Colon (tissue), 2 donors: ENCODE data around the gene FOSL1.

Experiments
- FAIRE-seq: peaks from 2 replicates; lab custom pipeline; 2012; peaks lifted over from hg19 to GRCh38; lab: Jason Lieb, UNC
- donor health status: control.
- donor health status: control.

FOSL1 gene

GRCh38 chr11:65882120-65883057, 17.8 kb downstream of the FOSL1 start:
- FAIRE-seq, result no peak

- no peak for FAIRE-seq
Observed at GRCh38 chr11:65880844-65881421, 19.3 kb downstream of the FOSL1 start.

- FAIRE-seq, result no peak
Observed at GRCh38 chr11:65880027-65880426, 20.2 kb downstream of the FOSL1 start.

- FAIRE-seq, result no peak
Observed at GRCh38 chr11:65879617-65880016, 20.6 kb downstream of the FOSL1 start, which contains the start of gene CTSW. CTSW (plus strand) TSS chr11:65879837; CDS start chr11:65879855, 18 bp downstream.

- peak; percentile 38 for FAIRE-seq
Observed at GRCh38 chr11:65873318-65874156, 26.7 kb downstream of the FOSL1 start.

GRCh38 chr11:65872586-65873317, 27.4 kb downstream of the FOSL1 start, which contains the start of gene EFEMP2:
EFEMP2 (minus strand) TSS chr11:65872800; CDS start chr11:65872354, 446 bp downstream.
- no peak for FAIRE-seq

- FAIRE-seq, result no peak
Observed at GRCh38 chr11:65871811-65872548, 28.2 kb downstream of the FOSL1 start.

- no peak for FAIRE-seq
Observed at GRCh38 chr11:65870706-65871681, 29.2 kb downstream of the FOSL1 start.

GRCh38 chr11:65870307-65870658, 29.9 kb downstream of the FOSL1 start:
- FAIRE-seq, result no peak

GRCh38 chr11:65869643-65870306, 30.4 kb downstream of the FOSL1 start:
- no peak for FAIRE-seq

- FAIRE-seq, result no peak
Observed at GRCh38 chr11:65868907-65869306, 31.3 kb downstream of the FOSL1 start.

- no peak for FAIRE-seq
Observed at GRCh38 chr11:65868076-65868667, 32.0 kb downstream of the FOSL1 start.

- no peak for FAIRE-seq
Observed at GRCh38 chr11:65867284-65868071, 32.7 kb downstream of the FOSL1 start.

- FAIRE-seq, result no peak
Observed at GRCh38 chr11:65866509-65867283, 33.5 kb downstream of the FOSL1 start.

GRCh38 chr11:65865550-65866172, 34.5 kb downstream of the FOSL1 start:
- no peak for FAIRE-seq

- FAIRE-seq, result no peak
Observed at GRCh38 chr11:65864706-65865471, 35.3 kb downstream of the FOSL1 start.
